Non-pigmented ciliary epithelial cell (primary cell): Measurements from ENCODE around the gene GPRIN2.
"Not testable (repeated sequence)": the region's sequence is repeated elsewhere in the genome, so short reads cannot be mapped to it uniquely, and the experiment has no call there.

ENCODE experiments used
- DNase-seq: peaks from one replicate; pipeline ENCODE4 v3.0.0-alpha.2; 2010; ENCODE audit warnings: low read depth

The GPRIN2 gene

DNA sequence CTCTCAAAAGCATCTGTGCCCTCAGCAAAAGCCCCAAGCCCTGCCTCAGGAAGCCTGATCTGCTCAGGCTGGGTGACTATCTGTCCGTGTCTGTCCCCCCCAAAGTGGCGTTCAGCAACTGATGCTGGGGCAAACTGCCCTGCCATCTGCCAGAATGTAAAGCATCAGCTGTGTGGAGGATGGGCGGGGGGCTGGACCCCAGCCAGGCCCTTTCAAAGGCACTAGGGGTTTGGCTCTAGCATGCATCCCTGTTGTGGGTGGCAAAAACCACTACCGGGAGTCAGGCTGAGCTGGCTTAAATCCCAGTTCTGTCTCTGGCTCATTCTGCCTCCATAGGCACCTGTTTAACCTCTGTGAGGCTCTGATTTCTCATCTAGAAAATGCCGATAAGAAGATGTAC lies 35.5 kb downstream of the GPRIN2 start:
- no peak for DNase-seq

- no peak for DNase-seq
These were observed 36.1 kb downstream of the GPRIN2 start for GRCh38 chr10:46520381-46520780.

GRCh38 chr10:46518028-46518725 lies 38.3 kb downstream of the GPRIN2 start:
- no peak for DNase-seq

GRCh38 chr10:46517541-46517940 lies 38.9 kb downstream of the GPRIN2 start:
- no peak for DNase-seq

DNA sequence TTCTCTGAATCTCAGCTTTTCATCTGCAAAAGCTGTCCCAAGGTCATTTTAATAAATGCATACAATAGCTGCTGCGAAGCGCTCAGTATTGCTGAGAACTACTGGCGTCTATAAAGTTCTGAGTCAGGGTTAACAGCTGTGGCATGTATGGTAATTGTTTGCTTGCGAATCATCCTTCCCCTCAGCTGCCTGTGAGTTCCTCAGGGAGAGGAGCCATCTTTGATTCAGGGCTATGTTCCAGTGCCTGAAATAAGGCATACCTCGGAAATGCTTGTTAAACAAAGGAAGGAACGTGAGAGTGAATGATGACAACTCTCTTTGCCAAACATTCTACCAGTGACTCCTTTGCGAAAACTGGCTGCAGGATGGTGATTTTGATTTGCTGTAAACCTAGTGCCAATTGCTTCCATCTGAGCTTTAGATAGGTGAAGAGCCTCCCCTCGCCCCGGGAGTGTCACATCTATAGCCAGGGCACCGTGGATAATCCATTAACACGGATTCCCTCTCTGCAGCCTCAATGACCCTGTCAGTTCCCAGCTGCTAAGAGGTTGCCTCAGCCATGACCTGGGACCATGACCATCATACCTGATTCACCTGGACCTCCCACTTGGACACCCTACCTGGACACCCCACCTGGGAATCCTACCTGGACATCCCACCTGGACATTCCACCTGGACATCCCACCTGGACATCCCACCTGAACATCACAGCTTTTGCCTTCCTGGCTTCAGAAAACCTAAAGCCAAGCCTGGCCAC lies 39.6 kb downstream of the GPRIN2 start:
- DNase-seq, result peak; percentile 74

DNA sequence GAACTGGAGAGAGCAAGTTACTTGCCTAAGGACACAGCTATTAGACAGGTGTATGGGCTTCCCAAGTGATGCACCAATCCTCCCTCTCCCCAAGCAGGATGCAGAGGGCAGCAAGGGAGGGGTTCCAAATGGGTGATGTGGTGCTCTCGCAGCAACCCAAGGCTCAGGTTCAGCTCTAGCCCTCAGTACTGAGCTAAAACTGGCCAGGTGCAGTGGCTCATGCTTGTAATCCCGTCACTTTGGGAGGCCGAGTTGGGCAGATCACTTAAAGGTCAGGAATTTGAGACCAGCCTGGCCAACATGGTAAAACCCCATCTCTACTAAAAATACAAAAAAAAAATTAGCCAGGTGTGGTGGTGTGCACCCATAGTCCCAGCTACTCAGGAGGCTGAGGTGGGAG lies 40.7 kb downstream of the GPRIN2 start:
- no peak for DNase-seq

- DNase-seq, result no peak
These were observed 41.1 kb downstream of the GPRIN2 start for GRCh38 chr10:46515366-46515765.

DNA sequence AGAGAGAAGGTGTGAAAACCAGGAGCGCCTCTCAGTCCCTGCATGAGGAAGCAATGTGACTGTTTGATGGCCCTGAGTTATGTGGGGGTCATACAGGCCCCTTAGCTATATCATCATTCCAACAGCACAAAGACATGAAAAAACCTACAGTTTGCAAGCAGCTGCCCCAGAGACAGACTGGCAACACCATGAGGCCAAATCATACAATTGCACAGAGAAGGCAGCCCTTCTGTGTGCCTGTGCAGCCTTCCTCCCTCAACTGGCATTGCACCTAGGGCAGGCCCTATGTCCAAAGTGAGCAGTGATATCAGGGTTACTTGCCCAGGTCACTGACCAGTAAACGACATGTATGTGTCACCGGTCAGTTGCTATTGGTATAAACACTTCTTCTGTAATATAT lies 41.6 kb downstream of the GPRIN2 start:
- DNase-seq, result no peak

DNA sequence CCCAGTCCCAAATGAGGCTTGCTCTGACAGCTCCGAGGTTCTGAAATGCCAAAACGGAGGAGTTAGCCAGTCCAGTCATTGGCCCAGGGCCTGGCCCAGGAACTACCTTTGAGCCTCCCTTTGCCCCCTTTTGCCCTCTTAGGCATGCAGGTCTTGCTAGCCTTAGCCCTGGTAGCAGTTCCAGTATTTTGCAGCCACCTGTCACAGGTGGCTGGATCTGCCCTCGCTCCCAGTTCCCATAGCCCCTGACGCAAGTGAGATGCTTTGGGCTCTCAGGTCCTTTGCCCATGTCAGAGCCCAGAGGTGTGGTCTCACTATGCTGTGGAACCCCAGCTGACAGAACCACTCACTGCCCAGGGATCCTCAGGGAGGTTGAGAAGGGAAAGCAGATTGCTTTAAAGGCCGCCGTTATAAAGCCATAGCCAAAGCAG lies 42.0 kb downstream of the GPRIN2 start:
- no peak for DNase-seq

DNA sequence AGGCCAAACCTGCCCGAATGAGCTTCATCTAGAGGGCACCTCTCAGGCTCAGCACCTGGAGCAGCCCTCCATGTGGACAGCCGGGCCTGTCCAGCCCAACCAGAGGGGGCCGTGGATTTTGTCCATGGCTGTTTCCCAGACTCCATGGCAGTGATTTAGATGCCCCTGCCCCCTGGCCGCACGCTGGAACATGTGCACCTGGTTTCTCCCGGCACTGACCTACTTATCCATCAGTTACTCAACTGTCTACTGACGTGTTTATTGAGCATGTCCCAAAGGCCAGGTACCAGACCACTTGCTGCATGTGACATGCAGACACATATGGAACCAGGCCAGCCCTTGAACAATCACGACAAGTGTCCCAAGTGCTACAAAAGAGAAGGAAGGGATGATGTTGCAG lies 43.1 kb downstream of the GPRIN2 start:
- not testable (repeated sequence) for DNase-seq

DNA sequence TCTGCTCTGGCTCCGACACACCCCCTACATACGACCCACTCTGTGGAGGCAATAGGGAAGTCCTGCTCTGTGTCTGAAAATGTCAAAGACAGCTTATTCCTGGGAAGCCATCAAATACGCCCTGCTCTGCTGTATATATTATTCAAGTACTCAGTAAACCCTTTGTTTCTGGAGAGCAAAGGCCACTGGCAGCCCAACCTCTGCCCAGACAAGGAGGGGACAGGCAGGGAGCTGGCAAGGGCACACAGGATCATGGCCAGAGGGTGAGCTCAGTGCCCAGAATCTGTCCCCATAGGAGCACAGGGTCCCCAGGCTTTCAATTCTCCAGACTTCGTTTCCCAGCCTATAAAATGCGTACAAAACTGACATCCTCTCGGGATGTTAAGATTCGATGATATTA lies 43.7 kb downstream of the GPRIN2 start:
- not testable (repeated sequence) for DNase-seq

DNA sequence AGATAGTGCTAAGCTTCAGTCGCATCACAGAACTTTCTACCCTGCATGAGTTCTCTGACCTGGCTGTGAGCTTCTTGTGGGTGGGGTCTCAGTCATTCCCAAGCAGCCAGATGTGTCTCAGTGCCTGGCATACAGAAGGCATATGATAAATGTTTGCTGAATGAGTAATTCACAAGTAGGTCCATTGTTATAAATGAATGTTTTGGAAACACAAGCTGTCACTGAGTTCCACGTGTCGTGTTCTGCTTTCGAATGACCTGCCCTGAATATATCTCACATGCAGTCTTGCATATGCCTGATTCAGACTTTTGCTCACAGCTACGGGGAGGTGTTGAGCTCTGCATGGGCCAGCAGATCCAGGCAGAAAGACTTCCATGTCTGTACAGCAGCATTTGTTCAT lies 44.5 kb downstream of the GPRIN2 start:
- DNase-seq, result not testable (repeated sequence)
